Globus pallidus (tissue), 1 donor: ENCODE results near the gene ATP6V0A1.
A peak's percentile ranks its signal among the peaks of the same experiment; 100 is the strongest.
"Not testable (repeated sequence)": the region's sequence is repeated elsewhere in the genome, so short reads cannot be mapped to it uniquely, and the experiment has no call there.

Experiments used
- DNase-seq: peaks from one replicate; pipeline ENCODE4 v3.0.0-alpha.2; 2015; ENCODE audit warnings: low spot score

ATP6V0A1 gene

GRCh38 chr17:42458497-42459255 is at the start of gene ATP6V0A1:
TSS of gene ATP6V0A1 (plus strand) at chr17:42458878. CDS start at chr17:42460895, 2,017 bp downstream.
- peak; percentile 89 for DNase-seq

- no peak for DNase-seq
Observed at GRCh38 chr17:42409523-42410318, 49.0 kb upstream of the ATP6V0A1 start.

GRCh38 chr17:42410319-42410685 is 48.4 kb upstream of the ATP6V0A1 start:
- no peak for DNase-seq

GRCh38 chr17:42411361-42411760 is 47.3 kb upstream of the ATP6V0A1 start:
- no peak for DNase-seq

- DNase-seq, result no peak
Observed at GRCh38 chr17:42411905-42412679, 46.6 kb upstream of the ATP6V0A1 start.

- no peak for DNase-seq
Observed at GRCh38 chr17:42413464-42414040, 45.1 kb upstream of the ATP6V0A1 start.

- DNase-seq, result no peak
Observed at GRCh38 chr17:42414704-42415409, 43.8 kb upstream of the ATP6V0A1 start.

- not testable (repeated sequence) for DNase-seq
Observed at GRCh38 chr17:42417981-42418380, 40.7 kb upstream of the ATP6V0A1 start.

GRCh38 chr17:42421136-42421506 is 37.6 kb upstream of the ATP6V0A1 start:
- DNase-seq, result no peak

- no peak for DNase-seq
Observed at GRCh38 chr17:42421507-42422338, 37.0 kb upstream of the ATP6V0A1 start.

GRCh38 chr17:42422412-42422957 is 36.2 kb upstream of the ATP6V0A1 start:
- DNase-seq, result no peak

GRCh38 chr17:42422958-42423712 is 35.5 kb upstream of the ATP6V0A1 start, which contains the start of gene CAVIN1:
TSS of gene CAVIN1 (minus strand) at chr17:42423256. CDS start at chr17:42423097, 159 bp downstream.
- DNase-seq, result peak; percentile 92

- DNase-seq, result no peak
Observed at GRCh38 chr17:42423766-42424165, 34.9 kb upstream of the ATP6V0A1 start.

- DNase-seq, result no peak
Observed at GRCh38 chr17:42424991-42425610, 33.6 kb upstream of the ATP6V0A1 start.

- peak; percentile 82 for DNase-seq
Observed at GRCh38 chr17:42428141-42428944, 30.3 kb upstream of the ATP6V0A1 start.

GRCh38 chr17:42429726-42430447 is 28.8 kb upstream of the ATP6V0A1 start:
- DNase-seq, result no peak

GRCh38 chr17:42431758-42432161 is 26.9 kb upstream of the ATP6V0A1 start:
- no peak for DNase-seq
